CD4-positive, alpha-beta T cell treated with Interleukin-6 at 100 ng/mL for 8 hours (primary cell): ENCODE results near the gene C5orf52.
"Not testable (repeated sequence)": the region's sequence is repeated elsewhere in the genome, so short reads cannot be mapped to it uniquely, and the experiment has no call there.

Experiments used
- DNase-seq: peaks from one replicate; pipeline ENCODE4 v3.0.0-alpha.2; 2020; ENCODE audit warnings: mixed read lengths, low spot score

The C5orf52 gene

DNA sequence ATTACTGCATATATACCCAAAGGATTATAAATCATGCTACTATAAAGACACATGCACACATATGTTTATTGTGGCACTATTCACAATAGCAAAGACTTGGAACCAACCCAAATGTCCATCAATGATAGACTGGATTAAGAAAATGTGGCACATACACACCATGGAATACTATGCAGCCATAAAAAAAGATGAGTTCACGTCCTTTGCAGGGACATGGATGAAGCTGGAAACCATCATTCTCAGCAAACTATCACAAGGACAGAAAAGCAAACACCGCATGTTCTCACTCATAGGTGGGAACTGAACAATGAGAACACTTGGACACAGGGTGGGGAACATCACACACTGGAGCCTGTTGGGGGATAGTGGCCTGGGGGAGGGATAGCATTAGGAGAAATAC is 55.3 kb downstream of the C5orf52 start:
- DNase-seq: not testable (repeated sequence)

DNA sequence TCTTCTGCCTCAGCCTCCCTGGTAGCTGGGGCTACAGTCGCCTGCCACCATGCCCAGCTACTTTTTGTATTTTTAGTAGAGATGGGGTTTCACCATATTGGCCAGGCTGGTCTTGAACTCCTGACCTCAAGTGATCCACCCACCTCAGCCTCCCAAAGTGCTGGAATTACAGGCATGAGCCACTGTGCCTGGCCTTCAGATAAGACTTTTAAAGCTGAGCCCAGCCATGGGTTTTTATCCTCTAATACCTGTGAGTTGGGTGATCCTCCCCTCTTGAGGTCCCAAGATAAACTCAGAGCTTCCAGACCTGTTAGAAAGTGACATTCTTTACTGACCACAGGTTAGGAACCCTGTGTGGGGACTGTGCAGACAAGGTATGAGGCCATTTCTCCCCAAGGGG is 56.5 kb downstream of the C5orf52 start:
- not testable (repeated sequence) for DNase-seq
